ENCODE data around the gene HRAS.
A peak's percentile ranks its signal among the peaks of the same experiment; 100 is the strongest.

The HRAS gene

GRCh38 chr11:559712-560304 lies 24.4 kb upstream of the HRAS start:
- no peaks in the 10 kb centered on the region for H3K9me3 ChIP-seq (ENCODE audit: control insufficient read depth in 5 of 5, low read length in 5 of 5)
- no peak overlapping the region for H3K27ac ChIP-seq (ENCODE audit: low read depth, low read length)
- H3K9ac ChIP-seq (ENCODE audit: low read length in 5 of 5) = peak overlapping the region in 3 of 5 donors; percentile 56 to 78 (median 66)
- peaks cover 28 to 44% (median 38%) of the 10 kb centered on the region in 5 donors for H3K27me3 ChIP-seq (ENCODE audit: control insufficient read depth in 5 of 5, insufficient read depth in 4 of 5, low read length in 5 of 5)
- peaks cover 0 to 3% (median 0%) of the 10 kb centered on the region in 5 donors for H3K36me3 ChIP-seq (ENCODE audit: control insufficient read depth in 5 of 5, insufficient read depth in 5 of 5, low read length in 5 of 5)
- peaks cover 0 to 24% (median 19%) of the 10 kb centered on the region in 5 donors for H3K4me1 ChIP-seq (ENCODE audit: control insufficient read depth in 5 of 5, insufficient read depth in 5 of 5, low read length in 5 of 5)
- H3K4me3 ChIP-seq (ENCODE audit: low read depth in 1 of 5, low read length in 5 of 5) = peak overlapping the region in 4 of 5 donors; percentile 62 to 75 (median 64)

GRCh38 chr11:559020-559620 lies 23.7 kb upstream of the HRAS start:
- no peak overlapping the region for H3K4me3 ChIP-seq (ENCODE audit: low read depth in 1 of 5, low read length in 5 of 5)
- H3K4me1 ChIP-seq (ENCODE audit: control insufficient read depth in 5 of 5, insufficient read depth in 5 of 5, low read length in 5 of 5) = peaks cover 0 to 28% (median 20%) of the 10 kb centered on the region in 5 donors
- H3K36me3 ChIP-seq (ENCODE audit: control insufficient read depth in 5 of 5, insufficient read depth in 5 of 5, low read length in 5 of 5) = peaks cover 0 to 3% (median 0%) of the 10 kb centered on the region in 5 donors
- H3K27me3 ChIP-seq (ENCODE audit: control insufficient read depth in 5 of 5, insufficient read depth in 4 of 5, low read length in 5 of 5) = peaks cover 35 to 50% (median 45%) of the 10 kb centered on the region in 5 donors
- no peak overlapping the region for H3K9ac ChIP-seq (ENCODE audit: low read length in 5 of 5)
- H3K27ac ChIP-seq (ENCODE audit: low read depth, low read length) = no peak overlapping the region
- no peaks in the 10 kb centered on the region for H3K9me3 ChIP-seq (ENCODE audit: control insufficient read depth in 5 of 5, low read length in 5 of 5)

- Histone ChIP-seq H3K27me3 (ENCODE audit: control insufficient read depth in 5 of 5, insufficient read depth in 4 of 5, low read length in 5 of 5) (peaks cover 41 to 57% (median 51%) of the 10 kb centered on the region in 5 donors), H3K4me3 (ENCODE audit: low read depth in 1 of 5, low read length in 5 of 5) (no peak overlapping the region), H3K4me1 (ENCODE audit: control insufficient read depth in 5 of 5, insufficient read depth in 5 of 5, low read length in 5 of 5) (peaks cover 0 to 28% (median 20%) of the 10 kb centered on the region in 5 donors), H3K27ac (ENCODE audit: low read depth, low read length) (no peak overlapping the region), H3K9me3 (ENCODE audit: control insufficient read depth in 5 of 5, low read length in 5 of 5) (no peaks in the 10 kb centered on the region), H3K9ac (ENCODE audit: low read length in 5 of 5) (no peak overlapping the region), H3K36me3 (ENCODE audit: control insufficient read depth in 5 of 5, insufficient read depth in 5 of 5, low read length in 5 of 5) (no peaks in the 10 kb centered on the region)
These were observed 23.1 kb upstream of the HRAS start for GRCh38 chr11:558503-558902.

GRCh38 chr11:557328-558132 lies 22.2 kb upstream of the HRAS start:
- H3K9ac ChIP-seq (ENCODE audit: low read length in 5 of 5) = no peak overlapping the region
- H3K27me3 ChIP-seq (ENCODE audit: control insufficient read depth in 5 of 5, insufficient read depth in 4 of 5, low read length in 5 of 5) = peaks cover 45 to 66% (median 59%) of the 10 kb centered on the region in 5 donors
- H3K9me3 ChIP-seq (ENCODE audit: control insufficient read depth in 5 of 5, low read length in 5 of 5) = no peaks in the 10 kb centered on the region
- H3K4me3 ChIP-seq (ENCODE audit: low read depth in 1 of 5, low read length in 5 of 5) = no peak overlapping the region
- no peaks in the 10 kb centered on the region for H3K36me3 ChIP-seq (ENCODE audit: control insufficient read depth in 5 of 5, insufficient read depth in 5 of 5, low read length in 5 of 5)
- no peak overlapping the region for H3K27ac ChIP-seq (ENCODE audit: low read depth, low read length)
- peaks cover 0 to 28% (median 20%) of the 10 kb centered on the region in 5 donors for H3K4me1 ChIP-seq (ENCODE audit: control insufficient read depth in 5 of 5, insufficient read depth in 5 of 5, low read length in 5 of 5)

GRCh38 chr11:556662-557256 lies 21.4 kb upstream of the HRAS start:
- H3K4me3 ChIP-seq (ENCODE audit: low read depth in 1 of 5, low read length in 5 of 5) = no peak overlapping the region
- no peak overlapping the region for H3K9ac ChIP-seq (ENCODE audit: low read length in 5 of 5)
- no peaks in the 10 kb centered on the region for H3K36me3 ChIP-seq (ENCODE audit: control insufficient read depth in 5 of 5, insufficient read depth in 5 of 5, low read length in 5 of 5)
- no peaks in the 10 kb centered on the region for H3K9me3 ChIP-seq (ENCODE audit: control insufficient read depth in 5 of 5, low read length in 5 of 5)
- no peak overlapping the region for H3K27ac ChIP-seq (ENCODE audit: low read depth, low read length)
- H3K4me1 ChIP-seq (ENCODE audit: control insufficient read depth in 5 of 5, insufficient read depth in 5 of 5, low read length in 5 of 5) = peaks cover 0 to 25% (median 19%) of the 10 kb centered on the region in 5 donors
- peaks cover 45 to 73% (median 62%) of the 10 kb centered on the region in 5 donors for H3K27me3 ChIP-seq (ENCODE audit: control insufficient read depth in 5 of 5, insufficient read depth in 4 of 5, low read length in 5 of 5)

GRCh38 chr11:555780-556661 lies 20.6 kb upstream of the HRAS start:
- Histone ChIP-seq H3K9ac (ENCODE audit: low read length in 5 of 5) (no peak overlapping the region), H3K4me1 (ENCODE audit: control insufficient read depth in 5 of 5, insufficient read depth in 5 of 5, low read length in 5 of 5) (peaks cover 0 to 18% (median 12%) of the 10 kb centered on the region in 5 donors), H3K36me3 (ENCODE audit: control insufficient read depth in 5 of 5, insufficient read depth in 5 of 5, low read length in 5 of 5) (no peaks in the 10 kb centered on the region), H3K27ac (ENCODE audit: low read depth, low read length) (no peak overlapping the region), H3K27me3 (ENCODE audit: control insufficient read depth in 5 of 5, insufficient read depth in 4 of 5, low read length in 5 of 5) (peaks cover 45 to 77% (median 62%) of the 10 kb centered on the region in 5 donors), H3K4me3 (ENCODE audit: low read depth in 1 of 5, low read length in 5 of 5) (no peak overlapping the region), H3K9me3 (ENCODE audit: control insufficient read depth in 5 of 5, low read length in 5 of 5) (no peaks in the 10 kb centered on the region)

- H3K36me3 ChIP-seq (ENCODE audit: control insufficient read depth in 5 of 5, insufficient read depth in 5 of 5, low read length in 5 of 5) = no peaks in the 10 kb centered on the region
- H3K9me3 ChIP-seq (ENCODE audit: control insufficient read depth in 5 of 5, low read length in 5 of 5) = no peaks in the 10 kb centered on the region
- peaks cover 45 to 78% (median 65%) of the 10 kb centered on the region in 5 donors for H3K27me3 ChIP-seq (ENCODE audit: control insufficient read depth in 5 of 5, insufficient read depth in 4 of 5, low read length in 5 of 5)
- H3K4me1 ChIP-seq (ENCODE audit: control insufficient read depth in 5 of 5, insufficient read depth in 5 of 5, low read length in 5 of 5) = peaks cover 0 to 14% (median 10%) of the 10 kb centered on the region in 5 donors
- no peak overlapping the region for H3K27ac ChIP-seq (ENCODE audit: low read depth, low read length)
- H3K4me3 ChIP-seq (ENCODE audit: low read depth in 1 of 5, low read length in 5 of 5) = no peak overlapping the region
- H3K9ac ChIP-seq (ENCODE audit: low read length in 5 of 5) = no peak overlapping the region
These were observed 19.9 kb upstream of the HRAS start for GRCh38 chr11:555227-555779.

- no peak overlapping the region for H3K9ac ChIP-seq (ENCODE audit: low read length in 5 of 5)
- peak overlapping the region in 1 of 5 donors; percentile 42 for H3K4me3 ChIP-seq (ENCODE audit: low read depth in 1 of 5, low read length in 5 of 5)
- no peaks in the 10 kb centered on the region for H3K36me3 ChIP-seq (ENCODE audit: control insufficient read depth in 5 of 5, insufficient read depth in 5 of 5, low read length in 5 of 5)
- H3K9me3 ChIP-seq (ENCODE audit: control insufficient read depth in 5 of 5, low read length in 5 of 5) = no peaks in the 10 kb centered on the region
- no peak overlapping the region for H3K27ac ChIP-seq (ENCODE audit: low read depth, low read length)
- peaks cover 0 to 9% (median 5%) of the 10 kb centered on the region in 5 donors for H3K4me1 ChIP-seq (ENCODE audit: control insufficient read depth in 5 of 5, insufficient read depth in 5 of 5, low read length in 5 of 5)
- H3K27me3 ChIP-seq (ENCODE audit: control insufficient read depth in 5 of 5, insufficient read depth in 4 of 5, low read length in 5 of 5) = peaks cover 45 to 77% (median 64%) of the 10 kb centered on the region in 5 donors
These were observed 19.3 kb upstream of the HRAS start for GRCh38 chr11:554428-555226.

Data from subcutaneous abdominal adipose tissue (tissue), 5 donors.